Activated CD8-positive, alpha-beta memory T cell treated with anti-CD3 and anti-CD28 coated beads, Interleukin-2, amount 50 U/mL, for 4 hours (primary cell): Measurements from ENCODE around the gene PDCL3.

Experiments used
- DNase-seq: peaks from one replicate; pipeline ENCODE4 v3.0.0-alpha.2; 2020

Gene PDCL3

DNA sequence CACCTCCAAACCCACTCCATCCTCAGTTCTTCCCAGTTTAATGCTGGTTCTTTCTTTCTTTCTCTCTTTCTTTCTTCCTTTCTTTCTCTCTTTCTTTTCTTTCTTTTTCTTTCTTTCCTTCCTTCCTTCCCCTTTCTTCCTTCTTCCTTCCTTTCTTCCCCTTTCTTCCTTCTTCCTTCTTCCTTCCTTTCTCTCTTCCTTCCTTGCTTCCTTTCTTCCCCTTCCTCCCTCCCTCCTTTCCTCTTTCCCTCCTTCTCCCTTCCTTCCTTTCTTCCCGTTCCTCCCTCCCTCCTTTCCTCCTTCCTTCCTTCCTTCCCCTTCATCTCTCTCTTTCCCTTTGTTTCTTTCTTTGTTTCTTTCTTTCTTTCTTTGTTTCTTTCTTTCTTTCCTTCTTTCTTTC, 50.9 kb downstream of the PDCL3 start:
- no peak for DNase-seq

DNA sequence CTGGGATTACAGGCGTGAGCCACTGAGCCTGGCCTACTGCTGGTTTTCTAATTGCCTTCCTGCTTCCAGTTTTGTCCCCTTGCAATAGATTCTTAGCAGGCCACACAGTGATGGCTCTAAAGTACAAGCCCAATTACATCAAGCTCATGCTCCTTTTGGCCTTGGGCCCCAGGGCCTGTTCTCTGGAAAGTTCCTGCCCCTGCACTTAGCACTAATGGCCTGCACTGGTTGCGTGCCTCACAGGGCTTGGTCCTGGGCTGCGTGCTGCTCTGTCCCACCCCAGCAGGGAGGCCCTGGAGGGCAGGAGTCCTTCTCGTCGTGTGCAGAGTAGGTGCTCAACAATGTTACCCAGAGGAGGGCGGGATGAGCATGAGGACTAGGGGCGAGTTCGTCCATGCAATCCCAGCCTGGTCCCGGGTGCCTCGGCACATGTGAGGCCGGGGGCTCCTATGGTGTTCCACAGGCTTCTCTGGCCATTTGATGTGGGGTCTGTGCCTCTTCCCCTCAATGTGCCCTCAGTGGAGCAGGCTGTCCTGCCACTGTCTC, 51.7 kb downstream of the PDCL3 start:
- no peak for DNase-seq

DNA sequence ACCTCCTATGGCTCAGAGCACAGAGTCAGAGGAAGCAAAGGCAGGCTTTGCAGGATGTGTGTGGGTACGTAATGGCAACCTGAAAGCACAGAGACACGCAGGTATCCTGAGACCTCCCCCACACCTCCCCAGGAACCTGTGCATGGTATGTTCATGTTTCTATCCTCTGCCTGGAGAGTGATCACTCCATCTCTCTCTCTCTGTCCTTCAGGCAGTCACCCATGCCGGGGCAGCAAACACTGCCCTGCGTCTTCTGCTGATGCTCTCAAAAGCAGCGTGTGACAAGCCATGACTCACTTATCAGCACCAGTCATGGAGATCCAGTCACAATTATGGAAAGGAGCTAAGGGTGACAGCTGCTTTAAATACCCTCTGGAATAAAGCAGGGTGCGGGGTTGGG, 52.7 kb downstream of the PDCL3 start:
- no peak for DNase-seq

DNA sequence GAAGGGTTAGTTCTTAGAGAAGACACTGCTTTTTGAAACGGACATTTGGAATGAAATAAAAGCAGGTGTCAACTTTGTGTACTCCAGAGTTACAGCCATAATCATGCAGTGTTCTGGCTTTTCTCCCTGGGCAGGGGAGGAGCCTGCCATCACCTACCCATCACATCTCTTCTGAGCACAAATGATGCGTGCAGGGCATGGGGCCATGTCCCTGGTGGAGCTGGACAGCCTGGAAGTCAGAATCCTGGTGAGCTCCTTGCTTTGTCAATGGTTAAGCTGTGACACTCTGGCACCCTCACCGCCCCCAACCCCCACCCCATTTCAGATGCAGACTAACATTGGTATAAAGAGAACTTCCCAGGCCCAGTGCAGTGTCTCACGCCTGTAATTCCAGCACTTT, 53.1 kb downstream of the PDCL3 start:
- no peak for DNase-seq

DNA sequence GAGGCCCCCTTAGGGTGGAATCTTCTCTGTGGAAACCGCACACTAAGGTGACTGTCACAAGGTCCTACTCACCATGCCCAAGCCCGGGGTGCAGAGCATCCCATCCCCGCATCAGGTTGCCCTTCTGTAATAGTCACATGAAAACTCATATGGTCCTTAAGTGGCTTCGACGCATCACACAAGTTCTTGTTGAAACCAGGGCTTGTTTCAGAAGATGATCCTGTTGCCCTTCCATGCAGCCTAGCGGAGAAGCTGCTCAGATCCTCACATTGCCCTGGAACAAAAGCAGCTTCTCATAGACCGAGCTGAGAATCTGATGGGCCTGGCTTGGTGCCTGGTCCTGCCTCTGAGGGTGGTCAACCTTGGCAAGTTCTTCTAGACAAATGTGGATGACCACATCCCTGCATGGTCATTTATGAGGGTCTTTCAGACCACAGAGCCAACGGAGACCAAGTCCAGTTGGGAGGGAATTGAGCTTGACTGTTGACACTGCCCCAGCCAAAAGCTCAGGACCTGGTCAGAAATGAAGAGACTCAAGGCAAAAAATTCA, 54.1 kb downstream of the PDCL3 start:
- DNase-seq = no peak

DNA sequence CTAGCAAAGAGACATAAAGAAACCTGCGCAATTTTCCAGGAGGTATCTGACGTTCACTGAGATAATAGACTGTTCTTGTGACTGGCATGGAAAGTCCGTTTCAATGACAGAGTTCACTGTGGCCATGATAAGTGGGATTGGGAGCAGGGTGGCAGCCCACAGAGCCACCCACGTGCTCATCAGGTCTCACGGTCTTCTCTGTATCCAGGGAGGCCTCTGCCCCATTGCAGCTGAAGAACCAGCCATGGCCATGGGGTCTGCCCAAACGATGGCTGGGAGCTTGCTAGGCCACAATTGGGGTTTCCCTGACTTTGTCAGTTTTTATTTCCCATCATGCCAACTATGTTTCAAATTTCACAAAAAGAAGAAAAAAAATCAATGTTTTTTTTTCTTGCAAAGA, 57.2 kb downstream of the PDCL3 start:
- no peak for DNase-seq

DNA sequence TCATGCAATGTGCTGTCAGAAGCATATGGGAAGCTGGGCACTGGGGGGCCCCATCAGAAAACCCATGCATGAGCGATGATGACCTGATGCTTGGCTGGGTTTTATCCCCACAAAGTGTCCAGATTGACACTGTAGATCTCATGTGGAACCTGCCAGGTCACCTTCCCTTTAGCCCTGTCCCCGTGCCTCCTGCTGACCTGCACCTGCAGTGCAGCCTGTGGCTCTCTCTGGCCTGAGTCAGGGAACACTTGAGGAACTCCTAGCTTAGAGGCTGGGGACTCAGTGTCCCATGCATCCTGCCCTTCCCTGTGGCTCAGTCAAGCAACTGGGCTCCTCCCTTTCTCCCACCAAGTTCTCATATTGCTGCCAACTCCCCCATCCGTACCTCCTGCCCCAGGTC, 57.7 kb downstream of the PDCL3 start:
- no peak for DNase-seq

DNA sequence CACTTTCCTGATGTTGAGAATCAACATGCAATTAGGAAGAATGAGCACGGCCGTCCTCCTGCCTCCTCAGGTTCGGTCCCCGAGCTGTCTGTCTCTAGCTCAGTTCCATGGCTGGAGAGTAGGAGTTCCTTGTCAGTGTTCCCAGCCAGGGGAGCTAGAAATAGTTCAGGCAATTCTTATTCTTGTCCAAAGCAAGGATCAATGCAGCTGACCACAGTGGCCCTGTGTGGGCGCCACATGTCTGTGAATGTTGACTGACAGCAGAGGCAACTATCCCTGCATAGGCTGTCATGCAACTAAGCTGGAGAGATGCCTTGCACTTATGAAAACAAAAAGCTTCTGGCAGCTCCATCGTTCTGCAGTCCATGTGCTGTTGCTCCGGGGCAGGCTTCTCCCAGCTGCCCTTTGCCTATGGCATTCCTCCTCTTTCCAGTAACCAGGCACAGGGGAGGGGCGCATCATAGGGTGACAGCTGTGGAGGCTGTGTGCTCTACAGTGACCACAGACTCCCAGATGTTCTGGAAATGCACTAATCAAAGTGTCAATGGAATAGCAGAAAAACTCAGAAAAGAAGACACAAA, 58.7 kb downstream of the PDCL3 start:
- DNase-seq = no peak

DNA sequence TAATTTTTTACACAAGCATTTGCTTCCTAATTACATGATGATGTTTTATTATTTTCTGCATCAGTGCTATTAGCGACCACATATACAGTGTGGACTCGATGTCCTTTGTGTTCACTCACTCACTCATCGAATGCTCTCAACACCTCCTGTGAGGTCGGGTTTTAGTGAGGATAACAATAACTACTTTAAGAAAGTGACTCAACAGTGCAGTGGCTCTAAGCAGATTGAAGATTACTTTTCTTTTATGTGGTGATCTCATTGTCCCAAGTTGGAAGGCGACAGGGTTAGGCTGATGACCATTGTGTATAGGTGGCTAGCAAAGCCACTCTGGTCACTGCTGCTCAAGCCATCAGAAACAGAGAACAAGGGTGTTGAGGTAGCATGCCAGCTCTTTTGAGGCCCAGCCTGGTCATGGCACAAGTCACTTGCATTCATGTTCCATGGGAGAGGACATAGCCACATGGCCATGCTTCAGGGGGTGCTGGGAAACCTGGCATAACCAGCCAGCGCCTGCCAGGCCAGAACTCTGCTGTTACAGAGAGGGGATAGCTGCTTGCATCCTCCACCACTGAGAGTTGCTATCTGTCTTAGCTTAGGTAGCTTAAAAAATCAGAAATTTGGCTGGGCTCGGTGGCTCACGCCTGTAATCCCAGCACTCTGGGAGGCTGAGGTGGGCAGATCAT, 60.4 kb downstream of the PDCL3 start:
- no peak for DNase-seq

DNA sequence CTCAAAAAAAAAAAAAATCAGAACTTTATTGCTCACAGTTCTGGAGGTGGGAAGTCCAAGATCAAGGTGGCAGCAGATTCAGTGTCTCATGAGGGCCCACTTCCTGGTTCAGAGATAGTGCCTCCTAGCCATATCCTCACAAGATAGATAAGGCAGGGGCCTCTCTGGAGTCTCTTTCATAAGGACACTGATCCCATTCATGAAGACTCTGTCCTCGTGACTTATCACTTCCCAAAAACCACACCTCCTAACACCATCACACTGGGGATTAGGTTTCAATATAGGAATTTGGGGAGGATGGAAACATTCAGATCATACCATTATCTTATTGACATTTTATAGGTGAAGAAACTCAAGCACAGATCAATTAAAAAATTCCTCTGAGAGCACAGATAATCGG, 61.1 kb downstream of the PDCL3 start:
- no peak for DNase-seq

DNA sequence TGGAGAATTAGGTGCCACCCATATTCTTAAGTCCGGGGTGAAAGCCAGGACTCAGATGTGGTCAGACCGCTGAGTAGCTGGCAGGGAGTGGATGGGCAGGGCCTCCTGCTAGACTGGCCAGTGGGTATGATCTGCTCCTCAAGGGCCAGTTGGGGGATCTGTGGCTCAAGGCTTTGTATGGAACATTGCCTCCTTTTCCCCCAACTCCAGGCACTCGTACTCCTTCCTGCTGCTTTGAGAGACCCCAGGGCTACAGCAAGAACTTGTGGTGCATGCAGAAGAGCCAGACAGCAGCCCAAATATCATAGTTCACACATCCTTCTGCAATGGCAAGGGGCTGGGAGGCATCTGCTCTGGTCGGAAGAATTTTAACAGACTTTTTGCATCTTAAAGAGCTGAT, 61.7 kb downstream of the PDCL3 start:
- no peak for DNase-seq

DNA sequence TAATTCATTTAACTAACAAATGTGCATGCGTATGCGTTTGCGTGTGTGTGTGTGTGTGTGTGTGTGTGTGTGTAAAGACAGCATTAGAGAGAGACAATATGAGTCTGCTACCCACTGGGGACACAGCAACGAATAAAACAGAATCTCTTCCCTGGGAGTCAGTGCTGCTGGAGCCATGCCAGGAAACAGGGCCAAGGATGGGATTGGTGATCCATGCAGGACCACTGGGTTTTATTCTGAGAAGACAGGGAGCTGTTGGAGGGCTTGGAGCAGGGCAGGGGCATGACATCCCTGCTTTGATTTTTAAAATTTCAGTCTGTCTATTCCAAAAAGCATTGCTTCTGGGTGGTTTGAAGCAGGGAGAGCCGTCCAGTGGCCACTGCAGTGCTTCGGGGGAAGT, 62.9 kb downstream of the PDCL3 start:
- no peak for DNase-seq
